Measurements from ENCODE around the gene PMAIP1. TPM values are rescaled to one million over a fixed set of nuclear protein-coding genes. Genes with fewer than 3 reads are reported as not detected.
A peak's percentile ranks its signal among the peaks of the same experiment; 100 is the strongest.
"Not testable (repeated sequence)": the region's sequence is repeated elsewhere in the genome, so short reads cannot be mapped to it uniquely, and the experiment has no call there.

PMAIP1 gene
- polyA plus RNA-seq (2014; cell fraction: cytosol; rRNA removed), result 52.4 and 54.7 TPM in 2 replicates
- polyA plus RNA-seq (2014; cell fraction: nucleus; rRNA removed), result 19.4 and 33.2 TPM in 2 replicates

DNA sequence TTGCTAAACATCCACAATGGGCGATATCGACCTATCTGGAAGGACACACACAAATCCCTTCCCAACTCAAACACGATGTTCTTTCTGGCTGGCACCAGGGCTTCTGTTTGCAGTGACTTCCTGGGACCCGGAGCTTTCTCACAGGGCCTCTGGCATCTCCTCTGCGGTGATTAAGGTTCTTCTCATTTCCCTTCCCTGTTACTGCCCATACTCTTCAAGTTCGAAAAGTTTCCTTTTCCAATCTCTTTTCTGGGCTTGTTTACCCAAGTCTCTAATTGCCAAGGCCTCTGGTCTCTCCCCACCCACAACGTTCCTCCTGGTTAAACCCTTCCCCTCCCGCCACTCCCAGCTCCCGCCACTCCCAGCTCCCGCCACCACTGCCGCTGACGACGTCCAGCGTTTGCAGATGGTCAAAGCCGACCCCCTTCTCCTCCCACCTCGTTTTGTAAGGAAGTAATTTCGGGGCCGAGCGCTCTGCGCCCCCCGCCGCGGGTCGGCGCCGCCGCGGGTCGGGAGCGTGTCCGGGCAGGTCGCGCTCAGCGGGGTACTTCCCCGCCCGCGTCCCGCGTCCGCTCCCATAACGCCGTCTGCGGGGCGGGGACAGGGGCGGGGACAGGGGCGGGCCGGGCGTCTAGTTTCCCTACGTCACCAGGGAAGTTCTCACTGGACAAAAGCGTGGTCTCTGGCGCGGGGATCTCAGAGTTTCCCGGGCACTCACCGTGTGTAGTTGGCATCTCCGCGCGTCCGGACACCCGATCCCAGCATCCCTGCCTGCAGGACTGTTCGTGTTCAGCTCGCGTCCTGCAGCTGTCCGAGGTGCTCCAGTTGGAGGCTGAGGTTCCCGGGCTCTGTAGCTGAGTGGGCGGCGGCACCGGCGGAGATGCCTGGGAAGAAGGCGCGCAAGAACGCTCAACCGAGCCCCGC lies at the start of gene PMAIP1:
PMAIP1 (plus strand) TSS at position 699 of the 924 bp plus-strand sequence; CDS start at position 881, 182 bp downstream.
- DNase-seq (ENCODE audit: low spot score), result peak; percentile 89

DNA sequence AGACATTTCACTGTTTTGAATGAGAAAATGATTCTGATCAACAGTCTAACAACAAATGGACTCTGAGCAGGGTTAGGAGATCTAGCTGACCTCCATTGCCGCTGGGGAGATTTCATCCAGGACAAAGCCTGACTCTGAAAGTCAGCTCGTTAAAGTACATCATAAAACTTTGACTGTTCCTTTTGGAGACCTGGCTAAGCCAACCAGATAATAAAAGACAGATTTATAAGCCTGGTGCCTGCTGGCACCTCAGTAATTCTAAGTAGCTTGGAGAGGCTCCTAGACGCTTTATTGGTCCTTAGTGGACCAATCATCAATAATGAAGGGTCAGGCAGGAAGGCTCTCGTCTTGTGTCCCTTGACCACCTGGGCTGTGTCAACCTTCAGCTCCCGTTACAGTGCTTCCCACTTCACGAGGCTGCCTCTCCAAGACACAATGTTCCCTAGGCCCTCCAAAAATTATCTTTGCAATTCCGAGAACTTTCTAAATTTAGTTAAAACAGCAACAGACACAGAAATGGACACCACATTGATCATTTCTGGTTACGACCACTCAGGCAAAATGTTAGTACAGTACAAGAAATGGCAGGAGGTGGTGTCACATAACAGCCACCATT lies 47.9 kb upstream of the PMAIP1 start:
- DNase-seq (ENCODE audit: low spot score), result no peak

DNA sequence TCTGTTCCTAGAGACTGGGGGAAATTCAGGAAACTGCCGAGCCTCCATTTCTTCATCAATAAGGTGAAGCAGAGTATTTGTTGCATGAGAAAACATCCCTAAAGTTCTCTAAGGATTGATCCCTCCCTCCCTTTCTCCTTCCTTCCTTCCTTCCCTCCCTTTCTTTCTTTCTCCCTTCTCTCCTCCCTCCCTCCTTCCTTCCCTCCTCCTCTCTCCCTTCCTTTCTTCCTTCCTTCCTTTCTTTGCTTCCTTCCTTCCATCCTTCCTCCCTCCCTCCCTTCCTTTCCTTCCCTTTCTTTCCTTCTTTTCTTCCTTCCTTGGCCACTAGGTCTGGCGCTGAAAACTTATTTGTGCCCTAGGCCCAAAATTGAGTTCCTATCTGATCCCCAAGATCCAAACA lies 47.2 kb upstream of the PMAIP1 start:
- DNase-seq (ENCODE audit: low spot score), result no peak

DNA sequence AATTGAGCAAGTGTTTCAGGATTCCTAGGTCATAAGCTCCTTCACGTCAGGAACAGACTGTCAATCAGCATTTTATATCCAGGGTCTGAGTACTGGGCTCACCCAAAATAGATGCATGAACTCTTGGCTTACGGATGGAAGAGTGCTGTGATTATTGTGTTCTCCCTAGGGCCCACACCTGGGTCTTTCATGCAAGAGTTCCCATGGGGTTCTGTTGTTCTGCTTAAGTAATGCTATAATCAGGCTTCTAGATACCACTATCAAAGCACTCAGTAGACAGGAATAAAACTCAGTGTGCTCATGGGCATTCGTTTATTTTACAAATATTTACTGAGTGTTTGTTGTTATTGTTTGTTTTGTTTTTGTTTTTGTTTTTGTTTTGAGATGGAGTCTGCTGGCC lies 46.4 kb upstream of the PMAIP1 start:
- DNase-seq (ENCODE audit: low spot score), result no peak

DNA sequence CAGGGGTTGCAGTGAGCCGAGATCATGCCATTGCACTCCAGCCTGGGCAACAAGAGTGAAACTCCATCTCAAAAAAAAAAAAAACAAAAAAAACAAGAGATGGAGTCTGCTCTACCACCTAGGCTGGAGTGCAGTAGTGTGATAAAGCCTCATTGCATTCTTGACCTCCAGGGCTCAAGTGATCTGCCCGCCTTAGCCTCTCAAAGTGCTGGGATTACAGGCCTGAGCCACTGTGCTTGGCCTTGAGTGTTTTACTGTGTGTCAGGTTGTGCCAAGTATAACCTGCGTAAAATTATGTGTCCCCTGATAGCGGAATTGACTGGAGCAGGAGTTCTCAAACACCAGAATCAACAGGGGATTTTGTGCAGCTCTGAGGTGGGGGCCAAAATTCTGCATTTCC lies 45.8 kb upstream of the PMAIP1 start:
- DNase-seq (ENCODE audit: low spot score), result not testable (repeated sequence)

DNA sequence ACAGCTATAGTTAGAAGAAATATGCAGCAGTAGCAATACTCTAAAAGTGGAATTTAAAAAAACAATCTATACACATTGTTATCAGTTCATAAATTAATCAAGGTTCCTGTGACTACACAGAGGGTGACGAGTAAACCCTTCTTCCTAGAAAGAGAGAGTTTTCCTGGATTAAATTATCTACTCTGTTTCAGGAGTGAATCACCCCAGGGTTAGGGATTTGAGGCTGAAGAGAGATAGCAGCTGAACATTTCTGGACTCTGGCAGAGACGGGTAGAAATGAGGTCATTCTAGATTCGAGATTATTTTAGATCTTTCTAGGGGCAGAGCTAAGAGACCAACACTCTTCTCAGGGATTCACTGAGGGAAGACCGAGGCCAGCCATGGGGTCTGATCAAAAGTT lies 38.8 kb upstream of the PMAIP1 start:
- DNase-seq (ENCODE audit: low spot score), result no peak

DNA sequence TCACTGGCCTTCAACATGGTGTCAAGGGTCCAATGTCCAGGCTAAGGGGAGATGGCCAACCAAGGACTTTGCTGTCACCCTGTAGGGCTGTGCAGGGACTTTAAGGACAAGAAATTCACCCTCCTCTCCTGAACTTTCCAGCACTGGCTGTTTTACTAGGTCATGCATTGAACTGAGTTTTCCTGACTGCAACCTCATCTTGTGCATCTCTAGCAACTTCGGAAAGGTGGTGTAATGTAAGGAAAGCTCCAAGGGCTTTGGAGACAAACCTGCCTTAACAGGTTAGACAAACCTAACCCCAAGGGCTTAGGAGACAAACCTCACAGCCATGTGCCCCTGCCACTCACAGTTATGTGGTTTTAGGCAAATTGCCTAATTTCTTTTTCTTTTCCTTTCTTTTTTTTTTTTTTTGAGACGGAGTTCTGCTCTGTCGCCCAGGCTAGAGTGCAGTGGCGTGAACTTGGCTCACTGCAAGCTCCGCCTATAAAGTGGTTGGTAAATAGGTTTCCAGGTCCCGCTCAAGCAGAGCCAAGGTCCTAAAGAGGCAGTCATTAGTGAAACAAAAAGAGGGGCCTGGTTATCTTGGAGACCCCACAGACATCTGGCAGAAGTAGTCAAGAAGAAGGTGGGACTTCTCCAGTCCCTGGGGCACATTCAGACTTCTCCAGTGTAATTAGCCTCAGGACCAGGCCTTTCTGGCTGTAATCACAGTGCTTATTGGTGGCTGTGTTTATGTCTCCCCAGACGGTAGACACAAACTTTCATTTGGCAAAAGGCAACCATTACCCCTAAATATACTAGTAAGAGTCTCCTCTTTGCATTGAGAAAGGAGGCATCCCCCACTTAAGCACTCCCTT lies 37.6 kb upstream of the PMAIP1 start:
- DNase-seq (ENCODE audit: low spot score), result no peak

DNA sequence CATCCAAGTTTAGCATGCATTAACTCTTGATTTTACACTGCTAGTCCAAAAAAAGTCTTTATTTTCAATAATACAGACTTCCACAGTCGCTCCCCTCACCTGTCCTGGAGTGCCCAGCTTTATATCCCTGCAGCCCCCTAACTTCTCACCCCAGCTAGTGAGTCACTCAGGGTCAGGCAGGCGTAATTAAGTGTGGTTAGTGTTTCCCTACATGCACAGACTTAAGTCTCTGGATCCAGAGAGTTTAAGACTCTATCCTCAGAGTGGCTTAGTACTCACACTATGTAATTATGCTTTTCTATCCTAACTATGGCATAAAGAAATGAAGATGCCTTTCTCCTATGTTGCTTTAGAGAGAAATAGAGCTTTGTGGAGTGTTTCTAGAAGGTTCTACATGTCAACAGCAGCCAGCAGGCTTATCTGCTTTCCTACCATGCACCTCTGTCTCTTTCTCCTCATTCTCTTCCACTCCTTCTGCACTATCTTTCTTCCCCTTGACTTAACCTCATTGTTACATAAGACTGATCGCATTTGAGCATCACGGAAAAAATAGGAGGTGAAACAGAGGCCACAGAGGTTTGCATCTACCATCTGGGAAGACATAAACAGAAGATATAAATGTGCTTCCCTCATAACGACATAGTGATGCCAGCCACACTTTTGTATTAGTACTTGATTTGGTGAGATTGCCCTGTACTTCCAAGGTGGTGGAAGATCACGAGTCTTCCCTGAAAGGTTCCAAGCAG lies 34.4 kb upstream of the PMAIP1 start:
- DNase-seq (ENCODE audit: low spot score), result no peak

DNA sequence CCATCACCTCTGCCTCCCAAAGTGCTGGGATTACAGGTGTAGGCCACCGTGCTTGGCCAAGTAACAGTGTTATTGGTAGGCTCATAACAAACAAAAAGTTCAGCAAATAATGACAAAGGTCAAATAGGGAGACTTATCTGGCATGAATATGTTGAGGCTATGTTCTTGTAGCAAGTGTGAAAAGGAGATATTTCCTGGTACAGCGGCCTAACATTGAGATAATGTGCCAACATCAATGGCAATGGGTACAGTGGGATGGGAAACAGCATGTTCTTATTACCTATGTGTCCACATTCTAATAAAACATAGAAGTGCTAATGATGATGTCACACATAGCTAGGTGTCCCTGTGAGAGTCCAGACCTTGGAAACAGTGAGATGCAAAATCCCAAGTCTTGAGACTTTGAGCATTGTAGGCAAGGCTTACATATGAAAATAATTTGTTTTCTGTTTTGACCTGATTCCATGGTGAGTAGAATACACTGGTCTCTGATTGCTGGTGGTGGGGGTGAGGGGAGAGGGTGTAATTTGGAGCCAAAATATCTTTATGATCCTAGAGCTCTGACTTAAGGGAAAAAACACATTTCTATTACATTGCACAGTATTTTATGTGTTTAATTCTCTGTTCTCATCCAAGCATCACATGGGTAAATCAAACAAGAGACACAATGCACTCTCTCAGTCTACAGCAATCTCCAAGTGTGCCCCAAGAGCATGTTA lies 33.1 kb upstream of the PMAIP1 start:
- DNase-seq (ENCODE audit: low spot score), result no peak

DNA sequence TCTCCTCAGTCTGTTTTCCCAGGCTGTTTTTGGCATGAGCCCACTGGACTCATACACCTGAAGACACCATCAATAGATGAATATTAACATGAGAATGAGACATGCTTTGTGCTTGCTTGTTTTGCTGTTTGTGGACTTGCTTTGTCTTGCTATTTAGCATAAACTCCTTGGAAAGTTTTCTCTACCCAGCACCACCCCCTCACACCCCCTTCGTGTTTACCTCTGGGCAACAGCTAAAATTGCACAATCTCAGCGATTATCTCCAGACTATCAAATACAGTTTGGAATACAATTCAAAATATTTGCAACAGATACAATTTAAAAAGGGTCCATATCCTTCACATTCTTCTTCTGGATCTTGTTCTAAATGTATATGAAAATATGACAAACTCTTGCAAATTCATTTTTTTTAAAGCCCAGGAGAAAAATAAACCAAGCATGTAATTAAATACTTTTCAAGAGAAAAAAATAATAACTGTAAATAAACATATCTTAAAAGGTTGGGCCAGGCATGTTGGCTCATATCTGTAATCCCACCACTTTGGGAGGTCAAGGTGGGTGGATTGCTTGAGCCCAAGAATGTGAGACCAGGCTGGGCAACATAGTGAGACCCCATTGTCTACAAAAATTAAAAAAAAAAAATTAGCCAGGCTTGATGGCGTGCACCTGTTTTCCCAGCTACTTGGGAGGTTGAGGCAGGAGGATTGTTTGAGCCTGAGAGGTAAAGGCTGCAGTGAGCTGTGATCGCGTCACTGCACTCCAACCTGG lies 32.3 kb upstream of the PMAIP1 start:
- no peak for DNase-seq (ENCODE audit: low spot score)

DNA sequence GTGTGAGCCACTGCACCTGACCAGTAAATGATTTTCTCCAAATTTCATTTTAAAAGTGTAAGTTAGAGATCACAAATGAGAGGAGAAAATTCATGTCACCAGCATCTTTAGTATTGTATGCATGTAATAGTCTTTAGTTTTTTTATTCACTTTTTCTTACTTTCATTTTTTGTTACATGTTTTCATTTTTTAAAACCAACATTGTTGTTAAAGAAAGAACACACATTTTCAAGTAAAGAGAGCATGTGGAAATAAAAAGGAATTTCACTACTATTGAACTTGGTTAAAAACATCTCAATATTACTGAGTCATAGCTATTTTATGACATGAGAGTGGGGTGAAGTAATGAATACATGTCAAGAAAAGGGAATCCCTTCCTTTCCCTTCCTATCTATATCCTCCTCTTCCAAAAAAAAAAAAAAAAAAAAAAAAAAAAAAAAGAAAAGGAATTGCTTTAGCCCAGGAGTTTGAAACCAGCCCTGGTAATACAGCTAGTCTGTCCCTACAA lies 29.1 kb upstream of the PMAIP1 start:
- no peak for DNase-seq (ENCODE audit: low spot score)

DNA sequence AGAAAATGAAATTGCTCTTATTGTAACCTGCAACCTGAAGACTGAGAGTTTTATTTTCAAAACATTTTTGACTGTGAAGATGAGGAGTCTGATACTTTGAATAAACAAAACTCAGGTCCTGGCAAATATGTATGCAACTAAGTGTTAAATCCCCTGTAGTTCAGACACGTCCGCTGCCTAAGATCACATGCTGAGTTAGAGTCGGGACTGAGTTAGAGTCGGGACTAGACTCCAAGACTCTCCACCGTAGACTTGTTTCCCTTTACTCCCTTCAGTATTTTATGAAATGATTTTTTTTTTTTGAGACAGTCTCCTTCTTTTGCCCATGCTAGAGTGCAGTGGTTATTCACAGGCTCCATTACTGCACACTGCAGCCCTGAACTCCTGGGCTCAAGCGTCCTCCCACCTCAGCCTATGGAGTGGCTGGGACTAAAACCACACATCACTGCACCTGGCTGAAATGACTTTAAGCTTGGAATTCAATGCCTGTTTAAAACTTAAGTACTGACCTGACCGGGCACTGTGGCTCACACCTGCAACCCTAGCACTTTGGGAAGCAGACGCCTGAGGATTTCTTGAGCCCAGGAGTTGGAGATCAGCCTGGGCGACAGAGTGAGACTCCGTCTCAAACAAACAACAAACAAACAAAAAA lies 28.0 kb upstream of the PMAIP1 start:
- no peak for DNase-seq (ENCODE audit: low spot score)

DNA sequence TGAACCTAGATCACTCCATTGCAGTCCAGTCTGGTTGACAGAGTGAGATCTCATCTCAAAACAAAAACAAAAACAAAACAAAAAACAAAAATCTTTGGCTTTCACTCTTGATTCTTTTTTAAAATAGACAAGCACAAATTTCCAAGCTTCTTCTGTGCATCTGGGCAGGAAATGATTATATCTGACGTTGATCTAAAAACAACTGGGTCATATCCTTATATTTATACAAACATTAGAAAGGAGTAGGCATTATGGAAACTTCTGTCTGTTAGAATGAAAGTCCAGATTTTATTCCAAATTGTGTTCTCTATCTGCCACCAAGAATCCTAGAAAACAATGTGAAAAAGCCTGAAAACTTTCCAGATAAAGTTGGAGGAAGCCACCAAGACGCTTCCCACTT lies 26.2 kb upstream of the PMAIP1 start:
- no peak for DNase-seq (ENCODE audit: low spot score)

DNA sequence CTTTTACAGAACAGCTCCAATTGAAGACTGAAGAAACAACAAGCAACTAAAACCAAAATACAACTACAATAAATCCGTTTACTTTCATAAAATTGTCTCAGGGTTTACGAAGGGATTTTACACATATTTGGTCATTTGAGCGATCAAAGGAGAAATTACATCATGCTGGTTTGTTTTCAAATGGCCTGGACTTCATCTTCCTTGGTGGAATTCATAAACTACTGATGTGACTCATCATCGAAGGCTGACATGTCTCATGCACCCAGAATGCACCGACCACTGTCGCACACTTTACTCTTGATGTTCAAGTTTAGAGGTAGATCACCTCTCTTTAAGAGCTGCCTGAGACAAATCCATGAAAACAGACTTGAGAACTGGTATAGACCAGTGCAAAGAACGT lies 25.6 kb upstream of the PMAIP1 start:
- no peak for DNase-seq (ENCODE audit: low spot score)

DNA sequence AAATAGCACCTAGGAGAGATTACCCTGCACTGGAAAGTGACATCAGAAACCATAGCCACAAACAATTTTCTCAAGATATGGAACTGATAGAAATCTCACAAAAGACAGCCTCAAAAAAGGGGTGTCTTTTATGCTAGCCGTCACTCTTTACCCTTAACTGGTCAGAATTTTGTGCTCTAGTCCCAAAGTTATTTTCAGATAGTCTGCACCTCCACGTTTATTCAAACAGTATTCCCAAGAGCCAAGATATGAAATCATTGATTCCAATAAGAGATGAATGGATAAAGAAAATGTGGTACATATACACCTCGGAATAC lies 23.5 kb upstream of the PMAIP1 start:
- no peak for DNase-seq (ENCODE audit: low spot score)

DNA sequence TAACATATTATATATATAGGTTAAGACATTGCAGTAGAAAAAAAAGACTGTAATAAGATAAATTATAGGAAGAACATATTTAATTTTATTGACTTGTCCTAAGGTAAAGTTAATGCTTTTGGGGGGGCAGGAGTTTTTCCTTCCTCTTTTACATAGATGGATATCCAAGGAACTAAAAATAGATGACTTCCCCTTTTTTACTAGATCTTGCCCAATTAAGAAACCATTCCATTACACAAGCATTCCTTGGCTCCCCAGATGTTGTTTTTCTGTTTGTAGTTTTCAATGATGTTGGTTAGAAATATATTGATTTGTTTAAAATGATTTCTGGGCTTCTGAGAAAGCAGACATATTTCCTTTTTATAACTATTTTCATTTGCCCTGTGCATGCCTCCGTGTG lies 22.4 kb upstream of the PMAIP1 start:
- no peak for DNase-seq (ENCODE audit: low spot score)

DNA sequence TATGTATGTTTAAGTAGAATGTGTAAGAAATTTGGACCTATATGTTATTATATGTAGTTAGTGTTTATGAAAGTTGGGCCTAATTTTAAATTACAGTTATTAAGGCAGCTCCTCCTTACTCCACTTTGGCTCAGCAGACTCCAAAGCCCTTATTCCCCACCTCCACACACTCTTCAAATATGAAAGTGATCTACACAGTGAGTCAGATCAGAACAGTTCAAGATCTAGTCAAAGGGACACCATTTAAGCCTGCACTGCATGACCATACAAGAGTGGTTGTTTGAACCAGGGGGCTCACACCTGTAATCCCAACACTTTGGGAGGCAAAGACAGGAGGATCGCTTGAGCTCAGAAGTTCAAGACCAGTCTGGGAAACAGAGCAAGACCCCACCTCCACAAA lies 21.2 kb upstream of the PMAIP1 start:
- DNase-seq (ENCODE audit: low spot score), result no peak

DNA sequence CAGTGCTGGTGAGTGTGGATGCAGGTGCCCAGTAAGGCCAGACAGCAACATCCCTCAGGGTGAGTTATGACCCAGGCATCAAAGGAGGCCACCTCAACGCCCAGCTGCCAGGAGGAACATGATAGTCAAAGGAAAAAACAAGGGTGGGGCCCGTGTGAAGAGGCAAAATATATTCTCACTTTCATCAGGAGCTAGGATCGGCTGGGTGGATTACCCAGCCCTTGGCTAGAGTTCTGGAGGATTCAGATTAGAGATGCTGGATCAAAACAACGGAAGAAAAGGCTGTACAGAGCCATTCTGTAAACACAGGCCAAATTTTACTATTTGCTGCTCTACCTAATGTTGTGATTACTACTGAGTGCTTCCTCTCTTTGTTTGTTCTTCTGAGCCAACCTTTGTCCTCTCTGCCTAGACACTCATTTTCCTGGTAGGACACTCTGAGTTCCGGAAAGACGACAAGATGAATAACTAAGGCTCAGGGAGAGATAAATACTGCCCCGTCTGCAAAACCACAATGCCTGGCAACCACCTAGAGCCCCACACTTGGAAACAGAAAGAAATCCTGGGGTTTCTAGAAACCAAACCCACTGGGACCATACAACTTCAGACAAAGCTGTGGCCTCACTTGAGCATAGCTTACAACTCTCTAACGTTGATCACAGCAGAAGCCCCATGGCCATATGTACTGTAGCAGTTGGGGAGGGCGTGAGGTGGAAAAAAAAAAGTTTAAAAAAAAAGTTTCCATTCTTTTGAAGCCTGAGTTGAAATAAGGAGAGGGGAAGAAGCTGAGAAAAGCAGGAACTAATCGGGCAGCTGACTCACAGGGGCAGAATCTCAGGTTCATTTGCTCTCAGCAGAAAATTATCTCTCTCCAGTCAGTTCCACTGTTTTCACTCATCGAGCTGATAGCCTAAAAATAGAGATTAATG lies 17.8 kb upstream of the PMAIP1 start:
- no peak for DNase-seq (ENCODE audit: low spot score)
